GM21526 (cell line): ENCODE results near the gene PHF3.

Experiments
- ATAC-seq: cut with Tn5 transposase; IDR thresholded peaks from one replicate; pipeline ENCODE4 v1.9.1; 2021; ENCODE audit warnings: moderate library complexity; ENCODE audit not compliant: unreplicated experiment, low FRiP score

The PHF3 gene

GRCh38 chr6:63644668-63645326 lies 9.2 kb downstream of the PHF3 start:
- no peak for ATAC-seq

- ATAC-seq: no peak
These were observed 13.7 kb downstream of the PHF3 start for GRCh38 chr6:63649269-63649668.

- no peak for ATAC-seq
These were observed 14.3 kb downstream of the PHF3 start for GRCh38 chr6:63649847-63650265.

- no peak for ATAC-seq
These were observed 17.4 kb downstream of the PHF3 start for GRCh38 chr6:63652980-63653379.

- ATAC-seq: no peak
These were observed 25.2 kb downstream of the PHF3 start for GRCh38 chr6:63660757-63661156.

GRCh38 chr6:63661769-63662168 lies 26.2 kb downstream of the PHF3 start:
- ATAC-seq: no peak

- no peak for ATAC-seq
These were observed 27.7 kb downstream of the PHF3 start for GRCh38 chr6:63663147-63663955.

GRCh38 chr6:63663956-63664281 lies 28.3 kb downstream of the PHF3 start:
- no peak for ATAC-seq

GRCh38 chr6:63671098-63671754 lies 35.6 kb downstream of the PHF3 start:
- ATAC-seq: no peak

GRCh38 chr6:63672582-63673129 lies 37.1 kb downstream of the PHF3 start:
- ATAC-seq: no peak

GRCh38 chr6:63673692-63674091 lies 38.1 kb downstream of the PHF3 start:
- no peak for ATAC-seq

GRCh38 chr6:63674635-63675034 lies 39.0 kb downstream of the PHF3 start:
- no peak for ATAC-seq

- ATAC-seq: no peak
These were observed 39.5 kb downstream of the PHF3 start for GRCh38 chr6:63675138-63675537.

- no peak for ATAC-seq
These were observed 41.0 kb downstream of the PHF3 start for GRCh38 chr6:63676412-63677114.

- ATAC-seq: no peak
These were observed 41.7 kb downstream of the PHF3 start for GRCh38 chr6:63677282-63677681.

GRCh38 chr6:63683071-63683603 lies 47.5 kb downstream of the PHF3 start:
- ATAC-seq: no peak

- peak; percentile 91 for ATAC-seq
These were observed 50.1 kb downstream of the PHF3 start for GRCh38 chr6:63685446-63686379.

- ATAC-seq: no peak
These were observed 53.8 kb downstream of the PHF3 start for GRCh38 chr6:63689421-63689820.

- ATAC-seq: no peak
These were observed 54.6 kb downstream of the PHF3 start for GRCh38 chr6:63690221-63690620.
